HepG2 (cell line): ENCODE data around the gene FEV. TPM values are rescaled to one million over a fixed set of nuclear protein-coding genes. Genes with fewer than 3 reads are reported as not detected.
A peak's percentile ranks its signal among the peaks of the same experiment; 100 is the strongest.

ENCODE experiments used
- CBX1 ChIP-seq: IDR thresholded peaks from one replicate; pipeline ENCODE4 v1.6.1; 2016; ENCODE audit warnings: antibody characterized with exemption, low read depth
- EHMT2 ChIP-seq: fragments of 200-600 bp; sonication (generic); IDR thresholded peaks from 2 replicates; pipeline ENCODE4 v1.7.0; 2017; ENCODE audit warnings: antibody characterized with exemption, low read depth, low read length, borderline replicate concordance
- HDAC6 ChIP-seq: fragments of 200-600 bp; sonication (generic); IDR thresholded peaks from 2 replicates; pipeline ENCODE4 v1.7.0; 2017; ENCODE audit warnings: mild to moderate bottlenecking, antibody characterized with exemption, low read length, low read depth
- LCORL ChIP-seq, 2 experiments: fragments of 450-650 bp in 1 of 2; sonication (generic) in 1 of 2; formaldehyde crosslinking in 1 of 2; IDR thresholded peaks; 2 replicates each; pipeline versions ENCODE4 v1.5.0 to v1.6.1; 2017 to 2020; ENCODE audit warnings: antibody characterized with exemption in 1 of 2, missing genetic modification reagents in 1 of 2
- MBD4 ChIP-seq: IDR thresholded peaks from 2 replicates; pipeline ENCODE4 v1.6.1; 2012; ENCODE audit warnings: low read length, inconsistent platforms, borderline replicate concordance
- NBN ChIP-seq: fragments of 450-650 bp; conservative IDR thresholded peaks from 2 replicates; pipeline ENCODE4 v1.6.1; 2017
- NCOR1 ChIP-seq: fragments of 200-600 bp; sonication (generic); IDR thresholded peaks from 2 replicates; pipeline ENCODE4 v1.7.0; 2017; ENCODE audit warnings: antibody characterized with exemption, low read length, borderline replicate concordance
- NFKB2 ChIP-seq: sonication (generic); formaldehyde crosslinking; IDR thresholded peaks from 2 replicates; pipeline ENCODE4 v1.4.0; 2020; ENCODE audit warnings: missing genetic modification reagents, borderline replicate concordance
- NR2C2 ChIP-seq: sonication (generic); formaldehyde crosslinking; IDR thresholded peaks from 2 replicates; pipeline ENCODE4 v1.4.0; 2020; ENCODE audit warnings: missing genetic modification reagents, mild to moderate bottlenecking, moderate library complexity, borderline replicate concordance
- POGZ ChIP-seq: sonication (generic); formaldehyde crosslinking; IDR thresholded peaks from 2 replicates; pipeline ENCODE4 v1.4.0; 2020; ENCODE audit warnings: mild to moderate bottlenecking, missing genetic modification reagents
- PRPF4 ChIP-seq: fragments of 200-400 bp; formaldehyde crosslinking; IDR thresholded peaks from 2 replicates; pipeline ENCODE4 v1.6.1; 2016; ENCODE audit warnings: low read length, low read depth; ENCODE audit not compliant: poor library complexity, severe bottlenecking
- SATB2 ChIP-seq: sonication (generic); formaldehyde crosslinking; IDR thresholded peaks from 2 replicates; pipeline ENCODE4 v1.5.0; 2020; ENCODE audit warnings: missing genetic modification reagents
- STAT5B ChIP-seq: sonication (generic); formaldehyde crosslinking; IDR thresholded peaks from 2 replicates; pipeline ENCODE4 v1.4.0; 2020; ENCODE audit warnings: missing genetic modification reagents
- TCF12 ChIP-seq, 2 experiments: fragments of 450-650 bp in 1 of 2; sonication (generic) in 1 of 2; formaldehyde crosslinking in 1 of 2; IDR thresholded peaks; 2 replicates each; pipeline versions ENCODE4 v1.6.1 to v1.8.0; 2017 to 2022; ENCODE audit warnings: antibody characterized with exemption in 1 of 2, mild to moderate bottlenecking in 1 of 2, missing genetic modification reagents in 1 of 2, moderate library complexity in 1 of 2
- WIZ ChIP-seq: sonication (generic); formaldehyde crosslinking; IDR thresholded peaks from 2 replicates; pipeline ENCODE4 v1.5.1; 2020; ENCODE audit warnings: mild to moderate bottlenecking, missing genetic modification reagents
- ZNF18 ChIP-seq: sonication (generic); formaldehyde crosslinking; IDR thresholded peaks from 2 replicates; pipeline ENCODE4 v1.8.0; 2022; ENCODE audit warnings: mild to moderate bottlenecking, missing genetic modification reagents; ENCODE audit not compliant: insufficient replicate concordance
- ZNF251 ChIP-seq: sonication (generic); formaldehyde crosslinking; IDR thresholded peaks from 2 replicates; pipeline ENCODE4 v1.9.0; 2021; ENCODE audit warnings: mild to moderate bottlenecking, missing genetic modification reagents
- ZNF292 ChIP-seq: sonication (generic); formaldehyde crosslinking; IDR thresholded peaks from 2 replicates; pipeline ENCODE4 v1.8.1; 2022; ENCODE audit warnings: mild to moderate bottlenecking, low read depth, missing genetic modification reagents, borderline replicate concordance
- ZNF562 ChIP-seq: sonication (generic); formaldehyde crosslinking; IDR thresholded peaks from 2 replicates; pipeline ENCODE4 v1.8.0; 2022; ENCODE audit warnings: missing genetic modification reagents, borderline replicate concordance
- ZNF619 ChIP-seq: sonication (generic); formaldehyde crosslinking; IDR thresholded peaks from 2 replicates; pipeline ENCODE4 v1.4.0; 2020; ENCODE audit warnings: mild to moderate bottlenecking, missing genetic modification reagents
- ZNF766 ChIP-seq: sonication (generic); formaldehyde crosslinking; IDR thresholded peaks from 2 replicates; pipeline ENCODE4 v1.5.0; 2020; ENCODE audit warnings: missing genetic modification reagents, borderline replicate concordance
- ZSCAN29 ChIP-seq: sonication (generic); formaldehyde crosslinking; conservative IDR thresholded peaks from 2 replicates; pipeline ENCODE4 v1.4.0; 2020; ENCODE audit warnings: mild to moderate bottlenecking, missing genetic modification reagents
- polyA plus RNA-seq, 8 experiments: library from polyadenylated mRNA; depleted of rRNA in 3 of 8; stranded (reverse) in 7 of 8; unstranded in 1 of 8; fragments of >200 nt; fragmentation: Illumina TruSeq in 4 of 8; extraction: Trizol in 4 of 8; gene quantifications; 2 replicates each; pipeline versions ENCODE4 v1.2.1 to v1.2.3, GENCODE V29; 2011 to 2016; ENCODE audit warnings: low read depth in 4 of 8, missing spikeins in 1 of 8, mixed read lengths in 1 of 8; ENCODE audit not compliant: insufficient read depth in 1 of 8
- total RNA-seq, 5 experiments: library from RNA; depleted of rRNA; stranded (reverse); fragments of >200 nt; fragmentation: Illumina TruSeq; extraction: Trizol; gene quantifications; 2 replicates each; pipeline ENCODE4 v1.2.3, GENCODE V29; 2016; ENCODE audit warnings: low read depth in 1 of 5
- TF ChIP-seq, protein P1 (sequence below): sonication (generic); formaldehyde crosslinking; IDR thresholded peaks from 2 replicates; pipeline ENCODE4 v1.4.0; 2020; ENCODE audit warnings: missing genetic modification reagents
- TF ChIP-seq, protein P2 (sequence below): sonication (generic); formaldehyde crosslinking; IDR thresholded peaks from 2 replicates; pipeline ENCODE4 v1.4.0; 2020; ENCODE audit warnings: mild to moderate bottlenecking, missing genetic modification reagents

The FEV gene
- total and polyA plus RNA-seq, 2 of the 13 experiments (the other 11 are each of a cell fraction or from before 2014, with no cell fraction given) = not detected

DNA sequence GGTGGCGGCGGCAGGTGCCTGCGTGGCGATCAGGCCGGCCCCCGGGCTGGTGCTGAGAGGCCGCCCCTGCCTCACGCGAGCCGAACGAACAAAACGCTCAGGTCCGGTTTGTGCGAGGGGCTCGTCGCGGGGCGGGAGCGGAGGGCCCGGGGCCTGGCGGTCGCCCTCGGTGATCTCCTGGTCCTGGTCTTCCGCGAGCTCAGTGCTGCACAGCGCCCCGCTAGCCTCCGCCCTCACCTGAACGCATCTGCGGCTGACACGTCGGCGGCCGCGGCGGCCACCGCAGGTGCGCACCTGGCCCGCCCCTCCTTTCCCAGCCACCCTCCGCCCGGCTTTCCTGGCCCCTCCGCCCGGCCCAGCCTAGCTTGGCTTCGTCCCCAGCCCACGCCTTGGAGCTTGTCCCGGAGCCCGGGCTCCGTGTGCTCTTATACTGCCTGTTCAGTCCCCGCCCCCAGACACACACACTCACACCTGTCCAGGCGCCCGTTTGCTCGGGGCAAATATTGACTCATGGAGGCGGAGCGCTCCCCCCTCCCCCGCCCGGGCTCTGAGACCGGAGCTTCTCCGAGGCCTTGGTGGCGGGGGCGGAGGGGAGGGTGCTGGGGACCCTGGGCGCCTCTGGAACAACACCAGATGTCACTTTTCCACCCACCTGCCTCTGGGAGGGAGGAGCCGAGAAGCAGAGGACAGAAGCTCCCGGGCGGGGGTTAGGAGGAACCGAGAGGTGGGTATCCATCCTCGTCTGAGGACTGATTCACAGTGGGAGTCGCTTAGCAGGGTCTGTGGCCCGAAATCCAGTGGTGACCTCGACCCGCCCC lies 16.8 kb upstream of the FEV start (continued):
- TF ChIP-seq NCOR1 (no peak), STAT5B (CRISPR knock-in tag) (no peak), EHMT2 (no peak), ZNF292 (CRISPR knock-in tag) (peak; percentile 54; the same call in 1 of the 2 replicates), ZSCAN29 (0 out of 2 replicates have a peak, but pooled peaks have one; percentile 35), TCF12 (IDR thresholded peaks at IDR 0.05) (no peak), TCF12 (CRISPR knock-in tag; IDR thresholded peaks at IDR 0.05) (peak; percentile 96), LCORL (IDR thresholded peaks at IDR 0.05) (no peak), LCORL (CRISPR knock-in tag; IDR thresholded peaks at IDR 0.05) (peak; percentile 95), ZNF562 (CRISPR knock-in tag) (no peak), HDAC6 (no peak), NBN (no peak), WIZ (CRISPR knock-in tag) (no peak), ZNF251 (no peak), PRPF4 (peak; percentile 51), ZNF766 (no peak), MBD4 (no peak), SATB2 (CRISPR knock-in tag) (no peak), NR2C2 (CRISPR knock-in tag) (0 out of 2 replicates have a peak, but pooled peaks have one; percentile 6), CBX1 (no peak), POGZ (CRISPR knock-in tag) (peak; percentile 83), ZNF619 (CRISPR knock-in tag) (no peak), NFKB2 (CRISPR knock-in tag) (peak; percentile 15; the same call in 1 of the 2 replicates), ZNF18 (CRISPR knock-in tag) (peak; percentile 73)
- TF ChIP-seq, protein P1, sequence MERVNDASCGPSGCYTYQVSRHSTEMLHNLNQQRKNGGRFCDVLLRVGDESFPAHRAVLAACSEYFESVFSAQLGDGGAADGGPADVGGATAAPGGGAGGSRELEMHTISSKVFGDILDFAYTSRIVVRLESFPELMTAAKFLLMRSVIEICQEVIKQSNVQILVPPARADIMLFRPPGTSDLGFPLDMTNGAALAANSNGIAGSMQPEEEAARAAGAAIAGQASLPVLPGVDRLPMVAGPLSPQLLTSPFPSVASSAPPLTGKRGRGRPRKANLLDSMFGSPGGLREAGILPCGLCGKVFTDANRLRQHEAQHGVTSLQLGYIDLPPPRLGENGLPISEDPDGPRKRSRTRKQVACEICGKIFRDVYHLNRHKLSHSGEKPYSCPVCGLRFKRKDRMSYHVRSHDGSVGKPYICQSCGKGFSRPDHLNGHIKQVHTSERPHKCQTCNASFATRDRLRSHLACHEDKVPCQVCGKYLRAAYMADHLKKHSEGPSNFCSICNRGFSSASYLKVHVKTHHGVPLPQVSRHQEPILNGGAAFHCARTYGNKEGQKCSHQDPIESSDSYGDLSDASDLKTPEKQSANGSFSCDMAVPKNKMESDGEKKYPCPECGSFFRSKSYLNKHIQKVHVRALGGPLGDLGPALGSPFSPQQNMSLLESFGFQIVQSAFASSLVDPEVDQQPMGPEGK (CRISPR knock-in tag) = peak; percentile 98
- TF ChIP-seq, protein P2, sequence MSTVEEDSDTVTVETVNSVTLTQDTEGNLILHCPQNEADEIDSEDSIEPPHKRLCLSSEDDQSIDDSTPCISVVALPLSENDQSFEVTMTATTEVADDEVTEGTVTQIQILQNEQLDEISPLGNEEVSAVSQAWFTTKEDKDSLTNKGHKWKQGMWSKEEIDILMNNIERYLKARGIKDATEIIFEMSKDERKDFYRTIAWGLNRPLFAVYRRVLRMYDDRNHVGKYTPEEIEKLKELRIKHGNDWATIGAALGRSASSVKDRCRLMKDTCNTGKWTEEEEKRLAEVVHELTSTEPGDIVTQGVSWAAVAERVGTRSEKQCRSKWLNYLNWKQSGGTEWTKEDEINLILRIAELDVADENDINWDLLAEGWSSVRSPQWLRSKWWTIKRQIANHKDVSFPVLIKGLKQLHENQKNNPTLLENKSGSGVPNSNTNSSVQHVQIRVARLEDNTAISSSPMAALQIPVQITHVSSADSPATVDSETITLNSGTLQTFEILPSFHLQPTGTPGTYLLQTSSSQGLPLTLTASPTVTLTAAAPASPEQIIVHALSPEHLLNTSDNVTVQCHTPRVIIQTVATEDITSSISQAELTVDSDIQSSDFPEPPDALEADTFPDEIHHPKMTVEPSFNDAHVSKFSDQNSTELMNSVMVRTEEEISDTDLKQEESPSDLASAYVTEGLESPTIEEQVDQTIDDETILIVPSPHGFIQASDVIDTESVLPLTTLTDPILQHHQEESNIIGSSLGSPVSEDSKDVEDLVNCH (CRISPR knock-in tag) = no peak
